Testis (tissue), 2 donors: ENCODE measurements around the gene MRM3.

Experiments
- POLR2A ChIP-seq: fragments of 450-650 bp; IDR thresholded peaks from one replicate; pipeline ENCODE4 v1.6.1; 2017; ENCODE audit warnings: antibody characterized with exemption, mild to moderate bottlenecking, moderate library complexity
- TF ChIP-seq, protein P1 (sequence below), 3 experiments: fragments of 450-650 bp in 2 of 3; fragments of 200-600 bp in 1 of 3; sonication (generic) in 1 of 3; IDR thresholded peaks; one replicate each; pipeline ENCODE4 v1.5.1; 2016 to 2019; ENCODE audit warnings: antibody characterized with exemption in 3 of 3, mild to moderate bottlenecking in 2 of 3, moderate library complexity in 1 of 3

DNA sequence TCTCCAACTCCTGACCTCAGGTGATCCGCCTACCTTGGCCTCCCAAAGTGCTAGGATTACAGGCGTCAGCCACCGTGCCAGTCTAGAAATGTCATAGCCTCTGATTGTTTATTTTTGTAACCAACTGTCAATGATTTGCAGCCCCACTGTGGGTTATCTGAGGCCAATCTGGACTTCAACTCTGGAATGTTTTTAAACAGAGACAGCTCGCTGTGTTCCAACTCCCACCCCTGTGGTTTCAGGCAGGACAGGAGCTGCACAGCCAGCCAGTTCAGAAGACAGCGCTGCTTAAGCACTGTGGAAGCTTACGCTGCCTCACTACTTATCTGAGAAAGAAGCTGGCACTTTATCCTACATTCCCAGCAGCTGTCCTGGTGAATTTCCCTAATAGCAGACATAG lies 19.5 kb downstream of the MRM3 start:
- TF ChIP-seq, protein P1, sequence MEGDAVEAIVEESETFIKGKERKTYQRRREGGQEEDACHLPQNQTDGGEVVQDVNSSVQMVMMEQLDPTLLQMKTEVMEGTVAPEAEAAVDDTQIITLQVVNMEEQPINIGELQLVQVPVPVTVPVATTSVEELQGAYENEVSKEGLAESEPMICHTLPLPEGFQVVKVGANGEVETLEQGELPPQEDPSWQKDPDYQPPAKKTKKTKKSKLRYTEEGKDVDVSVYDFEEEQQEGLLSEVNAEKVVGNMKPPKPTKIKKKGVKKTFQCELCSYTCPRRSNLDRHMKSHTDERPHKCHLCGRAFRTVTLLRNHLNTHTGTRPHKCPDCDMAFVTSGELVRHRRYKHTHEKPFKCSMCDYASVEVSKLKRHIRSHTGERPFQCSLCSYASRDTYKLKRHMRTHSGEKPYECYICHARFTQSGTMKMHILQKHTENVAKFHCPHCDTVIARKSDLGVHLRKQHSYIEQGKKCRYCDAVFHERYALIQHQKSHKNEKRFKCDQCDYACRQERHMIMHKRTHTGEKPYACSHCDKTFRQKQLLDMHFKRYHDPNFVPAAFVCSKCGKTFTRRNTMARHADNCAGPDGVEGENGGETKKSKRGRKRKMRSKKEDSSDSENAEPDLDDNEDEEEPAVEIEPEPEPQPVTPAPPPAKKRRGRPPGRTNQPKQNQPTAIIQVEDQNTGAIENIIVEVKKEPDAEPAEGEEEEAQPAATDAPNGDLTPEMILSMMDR (IDR thresholded peaks at IDR 0.05) = no peak
- TF ChIP-seq POLR2A = no peak
